GM12892 (cell line): ENCODE data around the gene MXRA5.

Experiments
- POLR2A ChIP-seq: IDR thresholded peaks from 2 replicates; pipeline ENCODE4 v1.6.1; 2011; ENCODE audit warnings: low read depth, low read length, control low read depth
- POLR2AphosphoS5 ChIP-seq: IDR thresholded peaks from 2 replicates; pipeline ENCODE4 v1.6.1; 2011; ENCODE audit warnings: low read depth, low read length, control low read depth

- TF ChIP-seq POLR2AphosphoS5 (no peak), POLR2A (no peak)
These were observed 77.6 kb downstream of the MXRA5 start for GRCh38 chrX:3268829-3269228.
